RCC 7860 (cell line): ENCODE results near the gene DPH6.
"Not testable (repeated sequence)": the region's sequence is repeated elsewhere in the genome, so short reads cannot be mapped to it uniquely, and the experiment has no call there.

Source experiments
- DNase-seq: peaks from one replicate; pipeline ENCODE4 v3.0.0-alpha.2; 2015; ENCODE audit warnings: low spot score
- FAIRE-seq: peaks from 2 replicates; lab custom pipeline; 2012; peaks lifted over from hg19 to GRCh38; lab: Jason Lieb, UNC

The DPH6 gene, protein sequence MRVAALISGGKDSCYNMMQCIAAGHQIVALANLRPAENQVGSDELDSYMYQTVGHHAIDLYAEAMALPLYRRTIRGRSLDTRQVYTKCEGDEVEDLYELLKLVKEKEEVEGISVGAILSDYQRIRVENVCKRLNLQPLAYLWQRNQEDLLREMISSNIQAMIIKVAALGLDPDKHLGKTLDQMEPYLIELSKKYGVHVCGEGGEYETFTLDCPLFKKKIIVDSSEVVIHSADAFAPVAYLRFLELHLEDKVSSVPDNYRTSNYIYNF

DNA sequence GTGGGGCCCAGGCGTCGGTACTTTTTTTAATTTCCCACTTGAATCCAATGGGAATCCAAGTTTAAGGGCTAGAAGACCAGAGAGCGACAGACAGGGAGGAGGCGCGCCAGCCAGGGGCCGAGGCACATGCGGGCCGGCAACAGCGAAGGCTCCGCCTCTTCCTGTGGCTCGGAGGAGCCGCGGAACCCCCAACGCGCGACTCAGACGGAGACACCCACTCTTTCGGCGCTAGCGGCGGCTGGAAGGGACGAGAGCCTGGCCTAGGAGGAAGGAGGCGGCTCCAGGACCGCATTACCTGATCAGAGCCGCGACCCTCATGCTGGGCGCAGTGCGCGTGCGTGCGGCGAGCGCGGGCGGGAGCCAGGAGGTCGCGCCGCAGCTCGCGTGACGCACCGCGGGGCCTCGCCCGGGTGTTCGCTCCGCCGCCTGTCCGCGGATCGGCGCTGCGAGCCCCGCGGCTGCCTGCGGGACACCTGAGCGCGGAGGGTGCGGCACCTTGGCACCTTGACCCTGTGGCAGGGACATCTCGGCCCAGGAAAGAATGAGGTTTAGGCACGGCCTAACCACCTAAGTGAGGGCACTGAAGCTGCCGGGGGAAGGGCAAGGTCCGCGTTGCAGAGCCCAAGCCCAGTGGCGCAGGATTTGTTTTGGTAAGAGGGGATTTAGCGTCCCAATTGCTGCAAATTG is at the start of gene DPH6:
Gene DPH6 (minus strand): TSS at position 342 of the 687 bp plus-strand sequence. CDS start 24 bp downstream, at position 318.
- FAIRE-seq (no peak), DNase-seq (peak; percentile 67)

DNA sequence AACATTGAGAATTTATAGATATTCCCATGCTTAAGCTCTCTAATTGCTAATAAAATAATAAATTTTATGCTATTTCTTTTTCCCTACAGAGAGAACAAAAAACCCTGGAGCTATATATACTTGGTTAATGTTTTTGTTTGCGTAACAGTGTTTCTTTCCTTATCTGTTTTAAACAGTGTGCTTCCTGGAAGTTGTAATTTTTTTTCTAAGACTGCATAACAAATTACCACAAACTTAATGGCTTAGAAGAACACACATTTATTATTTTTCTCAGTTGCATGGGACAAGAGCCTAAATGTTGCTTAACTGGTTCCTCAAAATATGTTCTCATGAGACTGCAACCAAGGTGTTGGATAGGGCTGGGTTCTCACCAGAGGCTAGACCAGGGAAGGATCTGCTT is 49.7 kb upstream of the DPH6 start:
- FAIRE-seq (no peak), DNase-seq (no peak)

DNA sequence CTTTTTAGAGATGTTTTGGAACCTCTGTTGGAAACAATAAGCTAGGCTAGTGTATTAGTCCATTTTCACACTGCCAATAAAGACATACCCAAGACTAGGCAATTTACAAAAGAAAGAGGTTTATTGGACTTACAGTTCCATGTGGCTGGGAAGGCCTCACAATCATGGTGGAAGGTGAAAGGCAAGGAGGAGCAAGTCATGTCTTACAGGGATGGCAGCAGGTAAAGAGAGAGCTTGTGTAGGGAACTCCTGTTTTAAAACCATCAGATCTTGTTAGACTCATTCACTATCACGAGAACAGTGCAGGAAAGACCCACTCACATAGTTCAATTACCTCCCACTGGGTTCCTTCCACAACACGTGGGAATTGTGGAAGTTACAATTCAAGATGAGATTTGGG is 46.0 kb upstream of the DPH6 start:
- DNase-seq, FAIRE-seq: not testable (repeated sequence)

DNA sequence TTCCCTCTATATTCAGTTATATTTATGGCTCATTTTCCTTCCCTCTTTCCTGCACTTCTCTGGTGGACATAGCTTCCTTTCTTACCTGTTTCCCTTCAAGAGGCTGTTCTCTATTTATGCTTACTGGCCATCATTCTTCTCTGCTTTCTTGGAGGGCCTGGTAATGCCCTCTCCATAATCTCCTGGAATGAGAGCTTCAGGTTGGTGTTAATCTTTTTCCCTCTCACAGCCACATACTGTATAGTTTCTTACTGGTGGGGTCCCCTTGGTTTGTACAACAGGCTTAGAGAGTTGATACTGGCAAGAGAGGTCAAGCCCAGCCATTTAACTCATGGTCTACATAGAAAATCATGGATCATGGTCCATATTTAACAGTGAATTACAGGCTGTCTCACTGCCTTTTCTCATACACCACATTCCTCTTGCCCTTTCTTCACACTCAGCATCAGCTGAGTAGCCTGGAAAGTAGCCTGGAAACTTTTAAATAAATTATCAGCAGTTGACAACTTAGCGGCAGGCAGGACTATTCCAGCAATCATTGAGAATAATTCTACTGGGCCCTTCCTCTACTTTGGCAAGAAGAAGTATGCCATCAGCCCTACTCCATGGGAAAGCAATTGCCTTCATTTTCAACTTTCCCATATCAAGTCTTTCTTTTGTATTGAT is 38.0 kb upstream of the DPH6 start:
- no peak for FAIRE-seq
- DNase-seq = no peak

DNA sequence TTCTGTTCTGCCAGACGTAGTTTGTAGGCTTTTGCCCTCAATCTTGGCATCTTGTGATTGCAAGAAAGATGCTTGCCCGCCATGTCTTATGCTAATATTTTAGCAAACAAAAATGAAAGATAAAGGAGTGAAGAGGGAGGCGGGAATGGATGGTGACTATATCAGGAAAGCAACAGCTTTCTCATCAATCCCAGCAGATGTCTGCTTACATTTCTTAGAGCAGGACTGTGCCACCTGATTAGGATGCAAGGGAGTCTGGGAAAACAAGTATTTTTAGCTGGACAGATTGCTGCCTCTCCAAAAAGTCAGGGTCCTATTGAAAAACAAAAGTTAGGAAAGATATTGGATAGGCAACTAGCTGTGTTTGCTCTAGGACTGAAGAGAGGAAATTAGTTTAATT is 34.6 kb upstream of the DPH6 start:
- FAIRE-seq (no peak), DNase-seq (no peak)

DNA sequence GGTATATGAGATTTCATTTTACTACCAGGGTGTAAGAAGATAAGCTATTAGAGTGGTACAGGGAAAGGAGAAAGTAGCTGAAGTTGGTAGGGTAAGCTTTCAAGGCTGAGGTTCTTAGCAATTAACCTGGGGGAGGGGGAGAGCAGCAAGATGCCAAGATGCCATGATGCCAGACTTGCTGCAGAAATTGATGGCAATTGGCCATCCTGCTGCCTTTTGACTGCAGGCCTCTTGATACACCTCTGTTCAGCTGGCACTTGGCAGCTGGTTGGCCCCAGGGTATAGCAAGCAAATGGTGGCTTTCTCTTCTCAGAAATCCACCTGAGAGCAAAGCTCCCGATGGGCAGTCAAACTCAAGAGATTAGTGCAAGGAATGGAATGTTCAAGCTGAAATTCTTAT is 21.4 kb upstream of the DPH6 start:
- no peak for FAIRE-seq

DNA sequence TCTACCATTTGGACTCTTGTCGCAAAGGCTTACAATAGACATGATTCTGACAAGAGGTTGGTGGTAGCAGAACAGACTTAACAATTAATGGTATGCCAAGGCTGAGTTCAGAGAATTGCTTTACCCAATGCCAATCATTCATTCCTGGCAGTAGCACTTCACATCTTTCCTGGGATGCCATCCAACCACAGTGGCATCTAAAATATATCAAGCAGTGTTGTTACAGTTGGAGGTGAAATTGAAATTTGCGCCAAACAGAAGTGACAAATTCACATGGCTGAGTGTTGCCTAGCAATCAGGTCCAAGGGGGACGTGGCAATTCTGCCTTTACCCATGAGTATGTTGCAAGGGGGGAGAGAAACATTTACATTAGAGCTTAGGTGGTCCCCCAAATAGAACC is 21.0 kb upstream of the DPH6 start:
- no peak for FAIRE-seq
- no peak for DNase-seq

More for the DNA sequence above, 21.4 kb upstream of the DPH6 start:
- DNase-seq = no peak

DNA sequence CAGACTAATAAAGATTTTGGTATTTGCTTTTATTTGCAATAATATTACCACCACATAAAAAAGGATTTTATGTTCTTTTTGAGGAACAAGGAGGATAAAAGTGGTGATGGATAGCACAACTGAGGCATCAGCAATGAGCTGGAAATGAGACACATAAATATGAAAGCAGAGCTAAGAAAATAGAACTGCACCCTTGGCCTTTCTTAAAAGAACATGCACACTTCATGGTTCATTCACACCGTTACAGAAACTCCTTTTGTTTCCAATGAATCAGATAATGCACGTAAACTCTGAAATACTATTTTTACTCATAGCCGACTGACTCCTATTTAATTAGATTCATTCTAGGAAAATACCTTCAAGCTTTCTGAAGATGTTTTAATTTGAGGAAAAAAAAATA is 19.9 kb upstream of the DPH6 start:
- FAIRE-seq (no peak), DNase-seq (no peak)

DNA sequence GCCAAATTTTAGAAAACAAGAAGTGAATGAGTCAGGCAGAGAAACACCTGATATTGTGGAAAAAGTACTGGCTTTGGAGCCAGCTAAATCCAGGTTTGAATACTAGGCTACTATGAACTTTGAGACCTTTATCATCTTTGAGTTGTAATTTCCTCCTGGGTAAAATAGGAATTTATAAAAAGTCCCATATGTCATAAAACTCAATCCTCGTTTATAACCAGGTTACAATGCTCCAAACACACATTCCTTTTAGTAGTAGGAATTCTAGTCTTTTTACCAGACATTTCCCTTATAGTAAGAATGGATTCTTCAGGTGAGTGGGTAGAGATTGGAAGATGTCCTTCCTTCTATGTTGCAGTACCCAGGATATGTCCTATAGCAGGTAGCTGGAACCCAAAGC is 16.7 kb upstream of the DPH6 start:
- no peak for FAIRE-seq
- no peak for DNase-seq

DNA sequence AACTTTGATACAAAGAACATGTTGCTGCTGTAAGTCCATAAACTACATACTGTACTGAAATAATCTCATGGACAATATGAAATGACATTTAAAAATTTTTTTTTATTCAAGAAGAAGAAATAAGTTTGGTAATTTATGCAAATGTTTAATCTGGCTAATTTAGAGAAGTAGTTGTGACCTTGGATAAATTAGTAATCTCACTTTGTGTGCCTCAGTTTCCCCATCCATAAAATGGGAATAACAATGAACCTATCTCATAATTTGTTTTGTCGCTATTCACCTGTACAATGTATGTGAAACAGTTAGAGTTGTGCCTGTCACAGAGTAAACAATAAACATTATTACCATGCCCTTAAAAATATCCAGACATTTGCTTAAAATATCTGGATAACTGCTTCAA is 15.3 kb upstream of the DPH6 start:
- no peak for DNase-seq
- no peak for FAIRE-seq

DNA sequence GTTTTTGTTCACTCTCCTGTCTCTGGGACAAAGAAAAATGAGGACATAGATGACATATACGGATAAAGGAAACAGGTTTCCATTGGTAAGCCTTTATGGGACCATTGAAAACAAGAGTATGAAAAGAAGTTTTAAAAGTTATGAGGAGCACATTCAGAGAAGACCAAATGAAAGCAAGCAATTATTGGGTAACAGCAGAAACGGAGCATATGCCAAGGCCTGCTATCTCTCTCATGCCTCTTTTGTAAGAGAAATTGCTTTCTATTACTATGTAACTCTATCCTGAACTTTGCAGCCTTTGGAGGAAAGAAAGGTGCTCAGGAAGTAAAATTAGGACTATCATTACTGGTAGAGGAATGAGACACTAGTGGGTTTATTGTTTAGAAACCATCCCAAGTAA is 14.9 kb upstream of the DPH6 start:
- DNase-seq (no peak), FAIRE-seq (no peak)

DNA sequence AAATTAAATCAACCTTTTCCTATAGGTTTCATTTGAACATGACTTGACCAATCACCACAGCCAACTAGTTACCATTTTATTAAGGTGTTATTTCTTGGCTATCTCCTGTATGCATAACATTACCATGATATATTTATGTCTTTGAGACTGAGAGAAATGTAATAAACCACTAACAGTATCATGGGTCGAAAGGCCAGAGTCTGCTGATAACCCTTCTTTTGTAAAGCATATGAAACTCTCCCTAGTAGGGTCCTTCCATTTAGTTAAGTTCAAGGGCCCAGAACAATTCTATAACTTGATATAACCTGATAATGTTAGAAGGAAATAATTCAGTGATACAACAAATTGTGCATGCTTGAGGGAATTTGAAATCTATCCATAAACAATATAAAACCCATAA is 14.3 kb upstream of the DPH6 start:
- DNase-seq (no peak), FAIRE-seq (no peak)

DNA sequence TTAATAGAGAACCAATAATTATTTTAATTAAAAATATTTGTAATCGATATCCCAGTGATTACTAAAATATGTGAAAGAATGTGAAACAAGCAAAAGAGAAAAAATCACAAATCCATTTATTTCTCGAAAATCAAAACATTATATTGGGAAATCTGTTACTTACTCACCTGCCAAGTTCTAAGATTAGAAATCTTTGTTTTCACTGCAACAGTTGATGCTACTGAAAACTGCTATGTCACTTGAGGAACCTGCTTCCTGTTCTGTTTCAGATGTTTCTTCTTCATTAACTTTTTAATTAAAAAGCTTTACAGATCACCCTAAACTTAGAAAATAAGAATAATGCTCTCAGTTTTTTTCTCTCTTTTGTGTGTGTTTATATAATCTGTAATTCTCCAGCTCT is 13.7 kb upstream of the DPH6 start:
- no peak for FAIRE-seq

DNA sequence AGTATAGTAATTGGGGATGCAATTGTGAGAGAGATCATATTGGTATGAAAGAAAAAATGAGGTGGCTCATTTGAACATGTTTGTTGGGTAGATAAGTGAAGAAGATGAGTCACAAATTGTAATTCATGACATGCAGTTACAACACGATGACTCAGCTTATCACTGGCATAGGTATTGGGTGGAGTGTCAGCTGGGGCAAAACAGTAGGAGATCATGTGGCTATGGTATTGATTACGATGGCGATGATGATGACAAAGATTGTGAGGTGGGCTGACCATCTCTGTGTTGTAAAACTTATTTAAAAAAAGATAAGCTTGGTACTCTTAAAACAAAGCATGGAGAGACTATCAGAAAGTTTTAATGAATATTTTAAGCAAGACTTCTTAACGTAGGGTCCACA is 11.6 kb upstream of the DPH6 start:
- DNase-seq = peak; percentile 45
- no peak for FAIRE-seq

More for the DNA sequence above, 13.7 kb upstream of the DPH6 start:
- no peak for DNase-seq

DNA sequence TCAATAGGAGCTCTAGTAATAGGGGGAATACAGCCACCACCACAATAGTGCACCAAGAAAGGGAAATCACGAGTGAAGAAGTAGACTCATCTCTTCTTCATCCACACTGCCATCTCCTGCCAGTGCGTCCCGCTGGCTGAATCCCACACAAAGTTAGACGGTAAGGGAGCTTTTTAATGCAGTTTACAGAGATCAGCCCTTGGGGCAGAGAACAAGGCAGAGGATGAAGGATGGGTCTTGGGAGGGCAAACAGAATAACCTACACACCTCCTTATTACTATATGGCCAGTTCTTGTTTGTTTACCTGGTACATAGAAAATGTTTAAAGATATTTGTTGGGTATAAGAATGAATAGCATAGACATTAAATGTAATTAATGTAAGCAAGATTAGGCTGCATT is 11.0 kb upstream of the DPH6 start:
- no peak for FAIRE-seq
- no peak for DNase-seq

DNA sequence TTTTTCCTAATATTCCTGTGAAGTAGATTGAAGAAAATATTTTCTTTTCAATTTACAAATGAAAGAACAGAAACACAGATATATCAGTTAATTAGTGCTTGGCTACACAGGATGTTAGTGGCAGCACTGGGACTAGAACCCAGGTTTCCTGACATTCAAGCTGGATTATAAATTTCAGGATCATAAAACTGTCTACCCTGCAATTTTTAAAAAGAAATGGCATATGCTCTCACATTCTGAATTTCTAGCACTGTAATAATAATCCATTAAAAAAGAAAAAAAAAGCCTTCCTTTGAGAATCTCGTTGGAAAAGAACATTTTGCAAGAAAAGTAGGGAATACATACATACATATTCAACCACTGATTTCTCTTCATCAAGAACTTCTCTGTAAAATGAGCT is 9.3 kb upstream of the DPH6 start:
- FAIRE-seq (no peak), DNase-seq (no peak)

DNA sequence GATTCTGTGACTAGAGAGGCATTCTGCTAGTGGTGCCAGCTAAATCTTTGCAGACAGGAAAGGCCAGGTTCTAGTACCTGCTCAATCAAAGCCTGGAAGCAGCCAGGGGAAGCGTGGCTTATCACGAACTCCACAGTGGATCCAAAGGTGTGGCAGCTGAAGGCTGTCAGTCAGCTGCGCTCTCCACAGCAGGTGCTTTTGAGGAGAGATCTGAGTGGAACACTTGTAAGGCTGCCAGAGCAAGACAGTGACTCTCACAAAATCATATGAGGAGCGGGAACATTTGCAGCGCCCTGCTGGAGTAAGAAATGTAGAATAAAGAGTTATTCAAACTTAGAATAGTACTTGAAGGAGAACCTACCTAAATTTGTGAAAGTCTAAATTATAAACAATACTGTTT is 5.0 kb upstream of the DPH6 start:
- FAIRE-seq = no peak
- no peak for DNase-seq

DNA sequence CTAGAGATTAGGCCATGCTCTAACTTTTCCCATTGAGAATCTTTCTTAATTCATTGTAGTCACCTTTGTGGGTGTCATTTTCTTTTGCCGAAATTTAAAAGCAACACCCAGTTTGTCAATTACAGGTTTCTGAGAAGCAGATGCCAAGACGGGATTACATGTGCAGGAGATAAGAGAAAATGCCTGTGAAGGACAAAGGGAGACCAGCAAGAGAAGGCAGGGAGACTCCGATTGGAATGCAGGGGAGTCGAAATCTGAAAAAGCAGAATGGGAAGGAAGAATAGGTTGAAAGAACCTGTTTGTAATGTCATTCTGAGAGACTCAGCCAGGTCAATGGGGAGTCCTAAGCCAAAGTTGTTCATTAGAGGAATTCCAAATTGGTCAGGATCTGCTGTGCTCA is 3.6 kb upstream of the DPH6 start:
- no peak for FAIRE-seq
- no peak for DNase-seq

DNA sequence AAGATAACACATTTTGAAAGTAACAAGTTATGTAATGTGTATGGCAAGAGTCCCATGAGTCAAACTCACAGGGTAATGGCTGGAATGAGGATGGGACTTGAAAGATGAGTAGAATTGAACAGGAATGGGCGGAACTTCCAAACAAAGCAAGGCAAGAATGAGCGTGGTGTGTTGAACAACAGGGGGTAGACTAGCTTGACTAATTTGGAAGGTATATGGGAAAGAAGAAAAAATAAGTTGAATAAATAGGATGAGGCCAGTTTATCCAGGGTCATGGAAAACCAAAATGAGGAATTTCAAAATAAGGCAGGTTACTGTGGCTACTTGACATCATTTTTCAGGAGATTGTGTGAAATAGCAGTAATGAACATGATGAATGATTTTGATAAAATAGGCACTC is 2.5 kb upstream of the DPH6 start:
- FAIRE-seq (no peak), DNase-seq (no peak)

DNA sequence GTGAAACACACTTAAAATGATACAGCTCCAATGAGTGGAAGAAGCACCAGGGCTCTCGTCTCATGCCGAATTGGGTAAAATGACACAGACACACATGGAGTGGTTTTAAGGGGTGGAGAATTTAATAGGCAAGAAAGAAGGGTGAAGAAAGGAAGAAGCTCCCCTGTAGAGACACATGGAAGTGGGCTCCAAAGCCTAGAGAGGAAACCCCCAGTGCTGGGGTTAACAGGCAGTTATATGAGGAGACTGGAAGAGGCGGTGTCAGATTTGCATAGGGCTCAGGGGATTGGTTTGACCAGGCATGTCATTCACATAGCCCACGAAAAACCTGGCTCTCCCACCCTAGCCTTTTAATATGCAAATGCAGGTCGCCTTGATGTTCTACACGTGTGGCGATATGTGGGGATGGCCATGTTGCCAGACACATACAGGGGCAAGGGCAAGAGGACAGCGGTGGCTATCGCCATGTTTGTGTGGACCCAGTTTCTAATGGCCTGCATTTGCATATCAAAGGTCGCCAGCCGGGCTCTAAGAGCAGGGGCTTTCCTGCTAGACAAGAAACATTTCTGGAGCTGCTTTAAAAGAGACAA is 1.9 kb upstream of the DPH6 start:
- DNase-seq = no peak
- no peak for FAIRE-seq

DNA sequence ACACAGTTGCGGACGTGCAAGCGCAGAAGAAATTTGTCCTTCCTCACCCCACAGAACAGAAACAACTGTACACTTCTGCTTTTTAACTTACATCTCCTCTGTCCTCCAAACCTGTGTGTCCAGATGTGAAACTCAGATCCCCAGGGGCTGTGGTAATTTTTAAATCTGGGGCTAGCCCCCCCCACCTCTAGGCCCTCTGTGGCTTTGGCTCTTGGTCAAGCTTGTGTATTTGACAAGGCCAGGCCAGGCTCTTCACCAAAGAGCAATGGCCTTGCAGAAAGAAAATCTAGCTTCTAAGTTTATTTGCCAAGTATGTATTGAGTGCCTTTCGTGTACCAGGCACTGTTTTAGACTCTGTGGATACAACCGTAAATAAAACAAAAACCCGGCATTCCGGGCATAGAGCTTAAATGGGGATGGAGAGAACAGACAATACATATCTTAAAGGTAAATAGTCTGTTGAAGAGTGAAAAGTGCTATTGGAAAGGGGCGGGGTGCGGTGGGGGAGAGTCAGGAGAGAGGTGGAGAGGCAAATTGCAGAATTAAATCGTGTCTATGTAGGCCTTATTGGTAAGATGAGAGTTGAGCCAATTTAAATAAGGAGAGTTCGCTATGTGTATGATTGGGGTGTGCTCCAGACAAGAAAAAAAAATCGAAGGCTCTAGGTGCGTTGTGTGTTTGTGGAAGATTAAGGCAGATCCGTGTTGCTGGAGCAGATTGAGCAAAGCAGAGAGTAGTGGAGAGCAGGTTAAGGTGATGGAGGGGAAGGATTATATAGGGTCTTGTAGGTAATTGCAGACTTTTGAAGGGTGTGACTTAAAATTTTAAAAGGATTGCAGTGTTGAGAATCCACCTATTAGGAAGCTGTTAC is 781 bp upstream of the DPH6 start:
- DNase-seq (no peak), FAIRE-seq (no peak)
